HG03066 (cell line): Measurements from ENCODE around the gene OR52M1.
"Not testable (repeated sequence)": the region's sequence is repeated elsewhere in the genome, so short reads cannot be mapped to it uniquely, and the experiment has no call there.

ENCODE experiments used
- ATAC-seq: cut with Tn5 transposase; IDR thresholded peaks from one replicate; pipeline ENCODE4 v1.9.1; 2021; ENCODE audit warnings: low read depth; ENCODE audit not compliant: unreplicated experiment

The OR52M1 gene

DNA sequence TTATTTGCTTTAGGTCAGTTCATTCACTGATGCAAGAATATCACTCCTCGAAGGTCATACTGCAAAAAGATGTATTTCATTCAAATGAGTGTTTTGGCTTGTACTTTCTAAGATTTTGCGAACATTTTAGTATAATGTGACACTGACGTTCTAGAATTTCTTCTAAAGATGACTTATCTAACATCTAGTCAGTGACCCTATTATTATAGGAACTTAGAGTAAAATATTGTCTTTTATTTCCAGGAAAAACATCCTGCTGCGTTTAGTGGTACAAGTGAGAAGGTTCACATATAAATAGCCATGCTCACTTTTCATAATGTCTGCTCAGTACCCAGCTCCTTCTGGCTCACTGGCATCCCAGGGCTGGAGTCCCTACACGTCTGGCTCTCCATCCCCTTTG is at the start of gene OR52M1:
TSS of gene OR52M1 (plus strand) at position 301 of the 400 bp plus-strand sequence. CDS start at position 301, 0 bp downstream.
- ATAC-seq, result no peak

DNA sequence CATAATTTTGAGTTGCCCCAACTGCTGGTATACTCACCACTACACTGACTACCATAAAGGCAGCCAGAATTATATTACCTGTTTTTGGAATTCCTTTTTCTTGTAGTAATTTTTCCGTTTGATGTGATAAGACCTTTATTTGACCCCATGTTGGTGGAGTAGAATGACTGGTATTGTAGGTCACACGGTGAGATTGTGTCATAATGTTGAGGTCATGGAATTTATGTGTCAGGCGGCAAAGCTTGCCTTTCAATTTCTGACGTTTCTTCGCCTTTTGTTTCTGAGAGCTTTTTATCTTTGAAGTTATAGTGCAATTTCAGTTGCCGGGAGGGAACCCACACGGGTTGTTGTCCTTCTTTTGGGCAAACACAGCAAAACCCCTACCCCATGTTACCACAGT is 49.5 kb upstream of the OR52M1 start:
- no peak for ATAC-seq

GRCh38 chr11:4495986-4496385 is 49.0 kb upstream of the OR52M1 start:
- no peak for ATAC-seq

- ATAC-seq, result no peak
Observed at GRCh38 chr11:4496557-4497248, 48.3 kb upstream of the OR52M1 start.

GRCh38 chr11:4508886-4509285 is 36.1 kb upstream of the OR52M1 start:
- no peak for ATAC-seq

- no peak for ATAC-seq
Observed at GRCh38 chr11:4511282-4512245, 33.4 kb upstream of the OR52M1 start.

DNA sequence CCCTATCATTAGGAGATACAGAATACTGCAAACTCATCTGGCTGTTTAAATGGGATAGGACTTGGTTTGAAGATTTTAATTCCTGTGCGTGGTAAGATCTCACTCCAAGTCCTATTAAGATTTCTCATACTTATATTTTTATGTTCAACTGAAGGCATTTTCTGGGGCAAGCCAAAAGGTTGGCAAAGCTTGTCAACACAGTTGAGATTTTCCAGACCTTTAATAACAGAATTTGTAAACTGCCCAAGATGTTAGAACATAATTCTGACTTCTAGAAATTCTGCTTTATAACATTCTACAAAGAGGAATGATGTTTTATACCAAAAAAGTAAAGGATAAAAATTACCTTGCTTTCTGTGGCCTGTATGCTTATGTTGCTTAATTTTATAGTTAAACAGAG is 30.8 kb upstream of the OR52M1 start:
- no peak for ATAC-seq

DNA sequence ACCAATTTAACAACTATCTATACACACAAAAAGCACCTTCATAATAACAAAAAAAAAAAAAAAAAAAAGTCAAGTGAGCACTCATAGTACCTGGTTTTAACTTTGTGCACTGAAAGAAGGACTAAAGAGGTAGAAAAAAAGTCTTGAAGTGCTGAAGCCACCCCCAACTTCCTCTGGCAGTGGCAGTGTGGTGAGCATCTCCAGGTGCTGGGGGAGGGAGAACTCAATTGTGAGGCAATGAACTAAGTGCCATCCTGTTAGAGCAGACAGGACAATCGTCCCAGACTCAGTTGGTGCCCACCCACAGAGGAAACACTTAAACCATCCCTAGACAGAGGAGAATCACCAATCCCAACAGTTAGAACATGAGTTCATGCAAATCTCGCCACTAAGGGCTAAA is 22.7 kb upstream of the OR52M1 start:
- ATAC-seq, result no peak

GRCh38 chr11:4522752-4523151 is 22.2 kb upstream of the OR52M1 start:
- no peak for ATAC-seq

GRCh38 chr11:4523666-4524065 is 21.3 kb upstream of the OR52M1 start:
- ATAC-seq, result no peak

DNA sequence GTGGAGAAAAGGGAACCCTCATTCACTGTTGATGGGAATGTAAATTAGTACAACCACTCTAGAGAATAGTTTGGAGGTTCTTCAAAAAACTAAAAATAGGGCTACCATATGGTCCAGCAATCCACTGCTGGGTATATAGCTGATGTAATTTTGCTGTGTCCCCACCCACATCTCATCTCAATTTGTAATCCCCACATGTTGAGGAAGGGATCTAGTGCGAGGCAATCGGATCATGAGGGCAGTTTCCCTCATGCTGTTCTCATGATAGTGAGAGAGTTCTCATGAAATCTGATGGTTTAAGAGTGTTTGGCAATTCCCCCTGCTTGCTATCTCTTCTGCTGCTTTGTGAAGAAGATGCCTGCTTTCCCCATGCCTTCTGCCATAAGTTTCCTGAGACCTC is 17.1 kb upstream of the OR52M1 start:
- ATAC-seq, result no peak

GRCh38 chr11:4531686-4532085 is 13.3 kb upstream of the OR52M1 start:
- ATAC-seq, result not testable (repeated sequence)

DNA sequence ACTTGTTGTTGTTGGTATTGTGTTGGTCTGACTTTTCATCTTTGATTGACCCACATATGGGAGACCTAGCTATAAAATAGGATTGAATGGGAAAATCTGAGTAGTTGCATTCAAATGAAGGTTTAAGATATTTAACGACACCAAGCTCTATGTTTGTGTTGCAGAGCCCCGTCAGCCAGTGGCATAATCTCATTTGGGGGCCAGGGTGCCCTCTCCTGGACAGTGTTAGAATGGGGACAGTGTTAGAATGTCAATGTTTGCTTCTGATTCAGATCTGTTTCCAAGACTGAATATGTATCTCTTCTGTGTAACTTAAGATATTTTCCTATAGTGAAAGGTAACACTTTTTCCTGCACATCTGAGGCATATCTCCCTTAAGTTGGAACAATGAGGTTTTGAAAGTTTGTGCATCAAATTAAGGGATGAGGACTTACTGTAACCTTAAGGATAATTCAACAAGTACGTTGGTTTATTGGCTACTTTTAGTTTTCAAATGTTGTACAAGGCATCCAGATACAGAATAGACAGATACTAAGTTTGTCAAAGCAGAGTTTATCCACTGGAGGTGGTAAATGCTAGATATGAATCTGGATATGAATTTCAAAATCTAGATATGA is 5.3 kb upstream of the OR52M1 start:
- ATAC-seq, result no peak

- ATAC-seq, result no peak
Observed at GRCh38 chr11:4541071-4541470, 3.9 kb upstream of the OR52M1 start.

DNA sequence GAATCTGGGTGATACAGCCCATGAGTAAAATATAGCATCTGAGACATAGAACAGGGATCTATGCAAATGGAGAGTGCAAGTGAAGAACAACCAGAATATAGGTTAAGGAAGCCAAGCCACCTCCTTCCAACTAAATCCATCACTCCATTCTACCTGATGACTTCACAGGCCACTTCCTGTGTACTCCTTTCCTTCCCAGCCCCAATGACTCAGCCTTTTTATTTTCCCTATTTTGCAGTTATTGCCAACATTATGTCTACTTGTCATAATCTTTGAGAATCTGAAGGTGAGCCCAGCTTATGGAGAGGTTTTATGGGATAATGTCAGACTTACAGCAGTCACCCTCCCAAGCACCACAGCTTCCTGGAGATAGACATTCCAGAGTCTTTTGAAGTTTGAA is 1.4 kb upstream of the OR52M1 start:
- ATAC-seq, result no peak

DNA sequence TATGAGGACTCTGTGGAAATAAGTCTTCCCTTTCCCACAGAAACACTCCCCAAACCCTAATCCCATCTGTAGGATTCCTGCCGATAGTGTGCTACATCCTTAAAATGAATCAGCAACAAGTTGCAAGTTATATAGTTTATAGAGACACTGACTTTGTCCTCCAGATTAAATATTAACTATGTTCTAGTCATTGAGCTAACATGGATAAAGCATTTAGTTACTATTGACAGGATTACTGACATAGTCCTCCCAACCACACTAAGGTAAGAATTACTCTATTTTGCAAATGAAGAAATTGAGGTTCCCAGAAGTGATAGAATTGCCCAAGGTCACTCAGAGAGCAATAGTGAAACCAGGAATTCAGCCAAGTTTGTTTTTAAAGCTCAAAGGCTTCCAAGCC is 1.9 kb downstream of the OR52M1 start:
- no peak for ATAC-seq

DNA sequence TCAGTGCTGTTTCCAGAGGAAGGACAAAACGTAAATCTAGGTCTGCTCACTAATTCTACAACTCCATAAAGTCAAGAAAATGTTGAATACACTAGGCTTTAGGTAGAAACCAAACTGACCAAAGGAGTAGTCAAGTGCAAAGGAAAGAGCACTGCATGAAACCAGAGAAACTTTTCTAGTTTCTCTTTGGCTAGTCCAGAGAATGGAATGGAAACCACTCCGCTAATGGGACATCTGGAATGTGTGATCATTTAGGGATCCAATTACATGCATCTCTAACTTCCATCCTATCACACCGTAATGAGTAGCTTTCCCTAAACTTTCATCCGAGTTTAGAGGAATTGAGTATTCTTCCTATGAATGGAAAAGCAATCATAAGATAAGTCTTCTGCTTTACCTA is 2.4 kb downstream of the OR52M1 start:
- no peak for ATAC-seq

GRCh38 chr11:4551346-4551979 is 6.5 kb downstream of the OR52M1 start:
- no peak for ATAC-seq

DNA sequence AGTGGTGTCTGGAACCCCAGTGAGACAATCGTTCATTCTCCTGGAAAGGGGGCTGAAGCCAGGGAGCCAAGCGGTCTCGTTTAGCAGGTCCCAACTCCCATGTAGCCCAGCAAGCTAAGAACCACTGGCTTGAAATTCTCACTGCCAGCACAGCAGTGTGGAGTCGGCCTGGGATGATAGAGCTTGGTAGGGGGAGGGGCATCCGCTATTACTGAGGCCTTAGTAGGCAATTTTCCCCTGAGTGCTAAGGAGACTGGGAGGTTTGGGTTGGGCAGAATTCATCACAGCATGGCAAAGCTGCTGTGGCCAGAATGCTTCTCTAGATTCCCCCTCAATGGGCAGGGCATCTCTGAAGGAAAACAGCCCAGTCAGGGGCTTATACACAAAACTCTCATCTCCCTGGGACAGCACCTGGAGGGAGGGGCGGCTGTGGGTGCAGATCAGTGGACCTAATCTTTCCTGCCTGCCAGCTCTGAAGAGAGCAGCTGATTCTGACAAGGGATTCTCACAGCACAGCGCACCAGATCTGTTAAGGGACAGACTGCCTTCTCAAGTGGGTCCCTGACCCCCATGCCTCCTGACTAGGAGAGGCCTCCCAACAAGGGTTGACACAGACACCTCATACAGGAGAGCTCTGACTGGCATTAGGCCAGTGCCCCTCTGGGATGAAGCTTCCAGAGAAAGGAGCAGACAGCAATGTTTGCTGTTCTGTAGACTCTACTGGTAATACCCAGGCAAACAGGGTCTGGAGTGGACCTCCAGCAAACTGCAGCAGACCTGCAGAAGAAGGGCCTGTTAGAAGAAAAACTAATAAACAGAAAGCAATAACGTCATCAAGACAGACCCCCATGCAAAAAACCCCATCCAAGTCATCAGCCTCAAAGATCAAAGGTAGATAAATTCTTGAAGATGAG is 14.8 kb downstream of the OR52M1 start:
- ATAC-seq, result no peak

DNA sequence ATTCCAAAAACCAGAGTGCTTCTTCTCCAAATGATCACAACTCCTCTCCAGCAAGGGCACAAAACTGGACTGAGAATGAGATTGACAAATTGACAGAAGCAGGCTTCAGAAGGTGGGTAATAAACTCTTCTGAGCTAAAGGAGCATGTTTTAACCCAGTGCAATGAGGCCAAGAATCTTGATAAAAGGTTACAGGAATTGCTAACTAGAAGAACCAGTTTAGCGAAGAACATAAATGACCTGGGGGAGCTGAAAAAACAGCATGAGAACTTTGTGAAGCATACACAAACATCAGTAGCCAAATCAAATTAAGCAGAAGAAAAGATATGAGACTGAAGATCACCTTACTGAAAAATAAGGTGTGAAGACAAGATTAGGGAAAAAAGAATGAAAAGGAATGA is 15.5 kb downstream of the OR52M1 start:
- no peak for ATAC-seq
